Activated CD4-positive, alpha-beta T cell treated with anti-CD3 and anti-CD28 coated beads for 24 hours (primary cell): ENCODE measurements around the gene WDR76.

Experiments used
- DNase-seq, 2 donors: peaks; one replicate each; pipeline ENCODE4 v3.0.0-alpha.2; 2020; ENCODE audit warnings: low read depth in 2 of 2

Gene WDR76

GRCh38 chr15:43913026-43913780 is 86.4 kb downstream of the WDR76 start:
- no peak for DNase-seq

- DNase-seq: no peak
Measured at GRCh38 chr15:43913941-43914340, 87.1 kb downstream of the WDR76 start.

- no peak for DNase-seq
Measured at GRCh38 chr15:43915631-43916325, 89.0 kb downstream of the WDR76 start.

GRCh38 chr15:43916326-43916660 is 89.5 kb downstream of the WDR76 start:
- DNase-seq: no peak
